ENCODE results near the gene DHRS13.
A peak's percentile ranks its signal among the peaks of the same experiment; 100 is the strongest.
"Not testable (repeated sequence)": the region's sequence is repeated elsewhere in the genome, so short reads cannot be mapped to it uniquely, and the experiment has no call there.

Gene DHRS13

GRCh38 chr17:28882154-28882895 lies 20.6 kb downstream of the DHRS13 start:
- DNase-seq (ENCODE audit: low read depth in 2 of 2), result no peak

GRCh38 chr17:28881533-28882056 lies 21.3 kb downstream of the DHRS13 start:
- no peak for DNase-seq (ENCODE audit: low read depth in 2 of 2)

DNA sequence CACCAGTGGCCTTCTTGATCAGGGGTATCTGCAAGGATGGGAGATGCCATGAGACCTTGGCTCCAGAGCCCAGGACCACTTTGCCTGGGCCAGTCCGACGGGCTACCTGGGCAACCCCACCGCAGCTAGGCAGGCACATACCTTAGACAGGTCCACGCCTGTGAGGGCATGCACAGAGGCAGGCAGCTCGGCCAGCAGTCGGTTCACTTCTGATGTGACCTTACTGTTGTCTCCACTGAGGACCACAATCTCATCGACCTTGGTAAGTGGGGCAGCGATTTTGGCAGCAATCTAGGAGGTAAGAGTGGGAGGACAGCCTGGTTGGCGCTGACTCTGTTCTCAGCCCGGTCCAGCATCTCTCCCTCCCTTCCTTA lies 22.3 kb downstream of the DHRS13 start:
- DNase-seq (ENCODE audit: low read depth in 2 of 2), result no peak

- DNase-seq (ENCODE audit: low read depth in 2 of 2), result no peak
Measured at GRCh38 chr17:28879886-28880571, 22.9 kb downstream of the DHRS13 start.

DNA sequence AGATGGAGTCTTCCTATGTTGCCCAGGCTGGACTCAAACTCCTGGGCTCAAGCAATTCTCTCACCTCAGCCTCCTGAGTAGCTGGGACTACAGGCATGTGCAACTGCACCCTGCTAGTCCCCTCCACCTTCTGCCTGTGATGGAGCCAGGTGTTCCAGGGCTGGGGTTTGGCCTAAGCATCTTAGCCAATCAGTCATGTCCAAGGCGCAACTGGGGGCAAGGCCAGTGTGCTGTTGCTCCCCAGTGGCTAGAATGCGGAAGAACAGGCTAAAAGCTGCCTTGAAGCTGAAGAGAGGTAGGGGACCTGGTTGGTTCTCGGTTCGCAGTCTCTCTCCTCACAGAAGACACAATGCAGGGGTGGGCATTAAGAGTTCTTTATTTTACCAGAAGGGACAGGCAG lies 23.9 kb downstream of the DHRS13 start:
- no peak for DNase-seq (ENCODE audit: low read depth in 2 of 2)

GRCh38 chr17:28878158-28878910 lies 24.5 kb downstream of the DHRS13 start:
- no peak for DNase-seq (ENCODE audit: low read depth in 2 of 2)

DNA sequence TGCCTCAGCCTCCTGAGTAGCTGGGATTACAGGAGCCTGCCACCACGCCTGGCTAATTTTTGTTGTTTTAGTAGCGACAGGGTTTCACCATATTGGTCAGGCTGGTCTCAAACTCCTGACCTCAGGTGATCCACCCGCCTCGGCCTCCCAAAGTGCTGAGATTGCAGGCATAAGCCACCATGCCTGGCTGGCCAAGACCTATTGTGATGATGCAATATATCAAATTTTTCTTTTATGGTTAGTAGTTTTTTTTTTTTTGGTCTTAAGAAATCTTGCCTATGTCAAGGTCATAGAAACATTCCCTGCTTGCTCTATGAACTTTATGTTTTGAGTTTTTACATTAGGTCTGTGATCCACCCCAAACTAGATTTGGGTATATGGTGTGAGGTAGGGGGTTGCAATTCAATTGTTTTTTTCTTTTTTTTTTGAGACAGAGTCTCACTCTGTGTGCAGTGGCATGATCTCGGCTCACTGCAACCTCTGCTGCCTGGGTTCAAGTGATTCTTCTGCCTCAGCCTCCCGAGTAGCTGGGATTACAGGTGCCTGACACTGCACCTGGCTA lies 25.6 kb downstream of the DHRS13 start:
- DNase-seq (ENCODE audit: low read depth in 2 of 2), result not testable (repeated sequence)

- DNase-seq (ENCODE audit: low read depth in 2 of 2), result no peak
Measured at GRCh38 chr17:28875848-28876550, 26.9 kb downstream of the DHRS13 start.

DNA sequence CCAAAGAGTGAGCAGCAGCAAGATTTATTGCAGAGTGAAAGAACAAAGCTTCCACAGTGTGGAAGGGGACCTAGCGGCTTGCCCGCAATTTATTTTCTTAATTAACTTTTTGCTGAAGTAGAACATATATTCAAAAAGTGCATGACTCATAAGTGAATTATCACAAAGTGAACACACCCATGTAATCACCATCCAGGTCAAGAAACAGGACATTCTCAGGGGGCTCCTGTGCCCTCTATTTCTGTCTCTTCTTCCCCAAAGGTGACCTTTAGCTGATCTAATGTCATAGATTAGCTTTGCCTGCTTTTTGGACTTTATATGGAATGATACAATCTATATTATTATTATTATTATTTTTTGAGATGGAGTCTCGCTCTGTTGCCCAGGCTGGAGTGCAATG lies 28.1 kb downstream of the DHRS13 start:
- DNase-seq (ENCODE audit: low read depth in 2 of 2), result no peak

DNA sequence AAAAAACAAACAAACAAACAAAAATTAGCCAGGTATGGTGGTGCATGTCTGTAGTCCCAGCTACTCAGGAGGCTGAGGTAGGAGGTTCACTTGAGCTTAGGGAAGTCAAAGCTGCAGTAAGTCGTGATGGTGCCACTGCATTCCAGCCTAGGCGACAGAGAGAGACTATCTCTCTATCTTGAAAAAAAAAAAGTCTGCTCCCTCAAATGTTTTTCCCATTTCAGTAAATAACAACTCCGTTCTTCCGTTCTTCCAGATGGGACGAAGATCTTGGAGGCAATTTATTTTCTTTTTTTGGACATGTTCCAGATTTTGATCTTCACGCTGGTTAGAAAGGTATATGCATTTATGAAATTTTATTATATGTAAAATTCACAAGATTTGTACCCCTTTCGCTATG lies 29.0 kb downstream of the DHRS13 start:
- DNase-seq (ENCODE audit: low read depth in 2 of 2), result no peak

- DNase-seq (ENCODE audit: low read depth in 2 of 2), result peak in 1 of 2 donors; percentile 38
Measured at GRCh38 chr17:28871056-28871579, 31.8 kb downstream of the DHRS13 start.

DNA sequence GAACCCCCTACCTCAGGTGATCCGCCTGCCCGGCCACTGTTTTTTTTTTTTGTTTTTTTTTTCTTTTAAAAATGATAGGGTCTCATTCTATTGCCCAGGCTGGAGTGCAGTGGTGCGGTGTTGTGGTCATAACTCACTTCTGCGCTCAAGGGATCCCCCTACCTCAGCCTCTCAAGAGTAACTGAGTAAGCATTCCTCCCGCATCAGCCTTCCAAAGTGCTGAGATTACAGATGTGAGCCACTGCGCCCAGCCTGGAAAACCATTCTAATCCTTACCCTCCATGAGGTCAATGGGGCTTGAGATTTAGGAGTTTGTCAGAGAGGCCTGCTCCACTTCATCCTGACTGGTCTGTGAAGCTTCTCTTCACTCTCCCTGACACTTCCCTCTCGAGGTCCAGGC lies 35.6 kb downstream of the DHRS13 start:
- DNase-seq (ENCODE audit: low read depth in 2 of 2), result no peak

DNA sequence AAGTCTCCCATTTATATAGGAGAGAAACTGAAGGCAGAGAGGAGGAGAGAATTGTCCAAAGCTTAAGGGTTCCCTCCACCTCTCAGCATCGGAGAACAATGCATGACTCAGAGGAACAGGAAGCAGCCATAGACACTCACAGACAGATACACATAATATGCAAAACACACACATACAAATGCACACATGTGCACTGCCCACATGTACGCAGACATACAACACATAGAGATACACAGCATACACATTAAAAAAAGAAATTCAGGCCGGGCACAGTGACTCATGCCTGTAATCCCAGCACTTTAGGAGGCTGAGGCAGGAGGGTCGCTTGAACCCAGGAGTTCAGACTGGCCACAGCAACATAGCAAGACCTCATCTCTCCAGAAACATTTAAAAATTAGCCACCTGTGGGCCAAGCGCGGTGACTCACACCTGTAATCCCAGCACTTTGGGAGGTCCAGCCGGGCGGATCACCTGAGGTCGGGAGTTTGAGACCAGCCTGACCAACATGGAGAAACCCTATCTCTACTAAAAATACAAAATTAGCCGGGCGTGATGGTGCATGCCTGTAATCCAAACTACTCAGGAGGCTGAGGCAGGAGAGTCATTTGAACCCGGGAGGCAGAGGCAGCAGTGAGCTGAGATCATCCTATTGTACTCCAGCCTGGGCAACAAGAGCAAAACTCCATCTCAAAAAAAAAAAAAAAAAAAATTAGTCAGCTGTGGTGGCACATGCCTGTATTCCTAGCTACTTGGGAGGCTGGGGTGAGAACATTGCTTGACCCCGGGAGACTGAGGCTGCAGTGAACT lies 36.7 kb downstream of the DHRS13 start:
- DNase-seq (ENCODE audit: low read depth in 2 of 2), result no peak

DNA sequence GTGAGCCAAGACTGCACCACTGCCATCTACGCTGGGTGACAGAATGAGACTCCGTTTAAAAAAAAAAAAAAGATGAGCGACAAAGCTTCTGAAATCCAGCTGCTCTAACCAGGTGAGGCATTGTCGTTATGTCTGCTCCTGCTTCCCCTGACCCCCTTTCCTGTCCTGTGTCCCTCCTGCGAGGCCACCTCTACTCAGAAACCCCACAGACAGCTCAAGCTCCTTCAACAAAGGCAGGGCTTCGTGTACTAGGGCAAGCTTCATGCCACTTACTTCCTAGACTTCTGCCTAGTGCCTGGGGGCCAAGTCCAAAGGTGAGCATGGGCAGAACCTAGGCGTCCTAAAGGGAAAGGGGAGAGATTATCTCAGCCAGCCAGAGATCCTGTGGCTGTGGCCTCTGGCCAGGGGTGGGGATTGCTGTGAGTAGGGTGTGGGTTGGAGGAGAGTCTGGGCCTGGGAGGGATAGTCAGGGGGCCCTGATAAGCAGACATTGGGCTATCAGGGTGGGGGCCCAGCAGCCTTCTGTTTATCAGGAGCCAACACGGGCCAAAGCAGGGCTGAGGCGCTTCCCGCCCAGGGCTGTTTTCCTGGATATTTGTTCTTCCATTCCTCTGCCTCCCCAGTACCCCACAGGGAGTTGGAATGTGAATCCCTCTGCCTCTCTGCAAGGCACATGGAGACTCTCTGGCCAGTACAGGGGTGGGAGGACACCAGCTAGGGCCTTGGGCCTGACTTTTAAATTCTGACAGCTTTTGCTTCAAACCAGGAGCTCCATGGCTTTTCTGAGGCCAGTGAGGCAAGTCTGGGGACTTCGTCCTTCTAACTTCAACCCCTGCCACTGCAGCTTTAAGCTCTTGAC lies 37.7 kb downstream of the DHRS13 start:
- DNase-seq (ENCODE audit: low read depth in 2 of 2), result no peak

- no peak for DNase-seq (ENCODE audit: low read depth in 2 of 2)
Measured at GRCh38 chr17:28863953-28864352, 38.9 kb downstream of the DHRS13 start.

DNA sequence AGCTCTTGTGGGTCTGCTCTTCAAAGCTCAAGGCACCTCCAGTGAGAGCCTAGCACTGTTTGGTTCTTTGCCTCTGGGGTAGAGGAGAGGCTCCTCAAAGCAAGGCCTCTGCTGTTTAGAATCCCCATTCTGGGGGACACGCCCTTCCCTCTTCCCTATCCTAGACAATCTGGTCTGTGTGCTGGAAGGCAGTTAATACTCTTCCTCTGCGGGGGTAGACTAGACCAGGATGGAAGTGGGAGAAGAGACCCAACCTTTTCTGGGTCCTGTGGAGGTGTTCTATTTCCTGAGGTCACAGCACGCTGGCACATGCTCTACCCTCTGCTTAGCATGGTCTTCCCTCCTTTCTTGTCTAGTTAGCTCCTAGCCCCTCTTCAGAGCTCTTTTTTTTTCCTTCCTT lies 40.3 kb downstream of the DHRS13 start:
- no peak for DNase-seq (ENCODE audit: low read depth in 2 of 2)

- no peak for DNase-seq (ENCODE audit: low read depth in 2 of 2)
Measured at GRCh38 chr17:28861393-28862203, 41.3 kb downstream of the DHRS13 start.

DNA sequence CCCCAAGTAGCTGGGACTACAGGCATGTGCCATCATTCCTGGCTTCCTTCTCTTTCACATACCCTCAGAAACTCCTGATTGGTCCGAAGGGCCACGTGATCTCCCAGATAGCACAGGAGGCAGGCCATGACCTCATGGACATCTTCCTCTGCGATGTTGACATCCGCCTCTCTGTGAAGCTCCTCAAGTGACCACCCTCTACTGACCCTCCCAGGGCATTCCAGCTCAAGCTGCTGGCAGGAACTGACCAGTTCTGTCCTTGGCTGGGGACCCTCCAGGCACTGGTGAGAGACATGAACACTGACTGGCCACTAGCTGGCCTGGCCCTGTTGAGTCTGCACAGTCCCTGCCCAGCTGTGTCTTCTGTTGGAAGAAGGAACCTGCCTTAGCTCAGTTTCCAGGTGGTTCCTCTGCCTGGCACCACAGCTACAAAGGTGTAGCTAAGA lies 42.5 kb downstream of the DHRS13 start:
- no peak for DNase-seq (ENCODE audit: low read depth in 2 of 2)
